Panc1 (cell line): Measurements from ENCODE around the gene TLE4. TPM values are rescaled to one million over a fixed set of nuclear protein-coding genes. Genes with fewer than 3 reads are reported as not detected.

Experiments
- ATAC-seq: fragments of 200-7000 bp; cut with Tn5 transposase; 2 replicates; pipeline ENCODE4 v1.9.1; 2020; ENCODE audit warnings: mild to moderate bottlenecking, moderate library complexity
- BruUV-seq: library from RNA; stranded (reverse); fragments of 400-500 nt; replicated peaks from 2 replicates; lab custom pipeline; 2021; lab: Mats Ljungman, UMichigan
- CTCF ChIA-PET: fragments of 300-600 bp; sonication (Branson Sonifier 250); formaldehyde crosslinking; loops from one replicate; lab custom pipeline; 2022; ENCODE audit warnings: antibody characterized with exemption; lab: Charles Lee
- POLR2A ChIA-PET: fragments of 300-600 bp; sonication (Branson Sonifier 250); formaldehyde crosslinking; loops from one replicate; lab custom pipeline; 2022; ENCODE audit warnings: antibody characterized with exemption; lab: Charles Lee
- DNase-seq: peaks from one replicate; pipeline ENCODE4 v3.0.0-alpha.2; 2010; ENCODE audit warnings: low read depth, low spot score
- H3K27ac ChIP-seq: 2 replicates; pipeline ENCODE4 v1.5.1; 2011; ENCODE audit warnings: mild to moderate bottlenecking, low read length, inconsistent platforms
- H3K27me3 ChIP-seq: fragments of 200-500 bp; sonication (Bioruptor generic); 2 replicates; pipeline ENCODE4 v1.6.0; 2014; ENCODE audit warnings: low read length, inconsistent platforms; ENCODE audit not compliant: control insufficient read depth, insufficient read depth
- H3K36me3 ChIP-seq: fragments of 200-500 bp; sonication (Bioruptor generic); 2 replicates; pipeline ENCODE4 v1.5.1; 2014; ENCODE audit warnings: inconsistent platforms, mild to moderate bottlenecking, low read length, moderate library complexity; ENCODE audit not compliant: control insufficient read depth, insufficient read depth
- H3K4me1 ChIP-seq: 2 replicates; pipeline ENCODE4 v1.5.1; 2011; ENCODE audit warnings: inconsistent platforms, mild to moderate bottlenecking, low read length, moderate library complexity; ENCODE audit not compliant: control insufficient read depth, insufficient read depth
- H3K4me3 ChIP-seq, 2 experiments: 2 replicates each; pipeline ENCODE4 v1.5.1; 2011 to 2012; ENCODE audit warnings: low read depth in 2 of 2, low read length in 2 of 2, mild to moderate bottlenecking in 2 of 2, inconsistent platforms in 1 of 2, moderate library complexity in 1 of 2
- H3K9me3 ChIP-seq: fragments of 200-500 bp; sonication (Bioruptor generic); 2 replicates; pipeline ENCODE4 v1.5.1; 2014; ENCODE audit warnings: low read depth, mild to moderate bottlenecking, inconsistent platforms, low read length, moderate library complexity; ENCODE audit not compliant: control insufficient read depth, insufficient read depth
- CTCF ChIP-seq: fragments of 450-650 bp; IDR thresholded peaks from 2 replicates; pipeline ENCODE4 v1.5.1; 2017; ENCODE audit warnings: mild to moderate bottlenecking
- POLR2AphosphoS5 ChIP-seq: IDR thresholded peaks from 2 replicates; pipeline ENCODE4 v1.6.1; 2012; ENCODE audit warnings: mild to moderate bottlenecking, low read depth, low read length, moderate library complexity
- REST ChIP-seq, 2 experiments: IDR thresholded peaks; 2 replicates each; pipeline ENCODE4 v1.6.1; 2011 to 2012; ENCODE audit warnings: low read depth in 2 of 2, control low read depth in 1 of 2, low read length in 1 of 2, mild to moderate bottlenecking in 1 of 2, moderate library complexity in 1 of 2; ENCODE audit not compliant: insufficient read depth in 1 of 2
- SIN3A ChIP-seq: IDR thresholded peaks from 2 replicates; pipeline ENCODE4 v1.6.1; 2012; ENCODE audit warnings: low read depth, mild to moderate bottlenecking, low read length, moderate library complexity, borderline replicate concordance; ENCODE audit not compliant: insufficient read depth
- TCF7L2 ChIP-seq: IDR thresholded peaks from 2 replicates; pipeline ENCODE4 v1.6.1; 2011; ENCODE audit warnings: mild to moderate bottlenecking, low read depth, low read length, inconsistent platforms
- in situ Hi-C: cut with HindIII; loops from 2 replicates; pipeline ENCODE4 v1.10.0; 2016; ENCODE audit warnings: low sequenced_read_pairs, low pct_unique_long_range_greater_than_20kb
- intact Hi-C: fragments of 100-400 bp; cut with micrococcal nuclease; formaldehyde crosslinking; loops from one replicate; pipeline ENCODE4 v1.10.0; 2022; ENCODE audit not compliant: unreplicated experiment
- total RNA-seq: library from RNA; stranded (reverse); gene quantifications from one replicate; pipeline ENCODE4 v1.2.1, GENCODE V29; 2021; ENCODE audit not compliant: unreplicated experiment

Gene TLE4
- total RNA-seq, 1 experiment from 2014 or later: 8.7 TPM

GRCh38 chr9:79655551-79655950 is 83.8 kb downstream of the TLE4 start:
- no peaks in the 10 kb centered on the region for H3K4me1 ChIP-seq
- TF ChIP-seq REST (IDR thresholded peaks at IDR 0.05; ENCODE audit: insufficient read depth in 1 of 2, low read depth in 2 of 2, low read length in 1 of 2) (no peak), TCF7L2 (no peak)
- CTCF ChIA-PET: no interaction called here

GRCh38 chr9:79656169-79656568 is 84.4 kb downstream of the TLE4 start:
- Histone ChIP-seq H3K4me1 (no peaks in the 10 kb centered on the region), H3K9me3 (no peaks in the 10 kb centered on the region), H3K4me3 (no peak overlapping the region), H3K27ac (no peak overlapping the region), H3K27me3 (no peaks in the 10 kb centered on the region), H3K36me3 (no peaks in the 10 kb centered on the region)
- CTCF ChIA-PET: no interaction called here
- POLR2A ChIA-PET: no interaction called here
- ATAC-seq (no peak), DNase-seq (no peak)
- BruUV-seq: no TSS peak
- TF ChIP-seq REST (IDR thresholded peaks at IDR 0.05; ENCODE audit: insufficient read depth in 1 of 2, low read depth in 2 of 2, low read length in 1 of 2) (no peak), SIN3A (no peak), CTCF (no peak), POLR2AphosphoS5 (no peak), TCF7L2 (no peak)
- in situ Hi-C loops: no loop called here
- intact Hi-C loops: no loop called here

More at GRCh38 chr9:79655551-79655950, 83.8 kb downstream of the TLE4 start:
- in situ Hi-C loops: no loop called here
- H3K4me3 ChIP-seq: no peak overlapping the region
- H3K9me3 ChIP-seq: no peaks in the 10 kb centered on the region
- POLR2A ChIA-PET: no interaction called here
- DNase-seq (no peak), ATAC-seq (no peak)
- BruUV-seq: no TSS peak
- H3K36me3 ChIP-seq: no peaks in the 10 kb centered on the region
- intact Hi-C loops: no loop called here
- no peaks in the 10 kb centered on the region for H3K27me3 ChIP-seq
- H3K27ac ChIP-seq: no peak overlapping the region
